HG03575 (cell line): Measurements from ENCODE around the gene ATXN2L.
"Not testable (repeated sequence)": the region's sequence is repeated elsewhere in the genome, so short reads cannot be mapped to it uniquely, and the experiment has no call there.

ENCODE experiments used
- ATAC-seq: cut with Tn5 transposase; IDR thresholded peaks from one replicate; pipeline ENCODE4 v1.9.1; 2021; ENCODE audit not compliant: unreplicated experiment, insufficient number of reproducible peaks, low FRiP score; ENCODE audit errors: extremely low read depth

Gene ATXN2L

DNA sequence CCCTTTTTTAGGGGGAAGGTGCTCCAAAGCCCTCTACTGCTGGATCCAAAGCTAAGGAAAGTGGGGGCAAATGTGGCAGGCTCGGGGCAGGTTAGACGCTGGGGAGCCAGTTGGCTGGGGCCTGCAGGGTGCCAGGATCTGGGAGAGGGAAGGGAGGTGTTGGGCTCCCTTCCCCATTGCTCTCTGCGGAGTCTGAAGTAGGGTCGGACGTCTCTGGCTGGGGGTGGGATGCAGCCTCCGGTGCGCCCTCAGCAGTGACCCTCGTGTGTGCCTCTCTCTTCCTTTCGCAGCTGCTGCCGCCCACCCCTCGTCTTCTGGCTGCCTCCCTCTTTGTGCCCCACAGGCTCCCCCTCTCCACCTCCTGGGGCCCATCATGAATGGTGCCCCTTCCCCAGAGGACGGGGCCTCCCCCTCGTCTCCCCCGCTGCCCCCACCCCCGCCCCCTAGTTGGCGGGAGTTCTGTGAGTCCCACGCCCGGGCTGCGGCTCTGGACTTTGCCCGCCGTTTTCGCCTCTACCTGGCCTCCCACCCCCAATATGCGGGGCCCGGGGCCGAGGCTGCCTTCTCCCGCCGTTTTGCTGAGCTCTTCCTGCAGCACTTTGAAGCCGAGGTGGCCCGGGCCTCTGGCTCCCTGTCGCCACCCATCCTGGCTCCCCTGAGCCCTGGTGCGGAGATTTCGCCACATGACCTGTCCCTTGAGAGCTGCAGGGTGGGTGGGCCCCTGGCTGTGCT, 43.1 kb downstream of the ATXN2L start:
- ATAC-seq: no peak

DNA sequence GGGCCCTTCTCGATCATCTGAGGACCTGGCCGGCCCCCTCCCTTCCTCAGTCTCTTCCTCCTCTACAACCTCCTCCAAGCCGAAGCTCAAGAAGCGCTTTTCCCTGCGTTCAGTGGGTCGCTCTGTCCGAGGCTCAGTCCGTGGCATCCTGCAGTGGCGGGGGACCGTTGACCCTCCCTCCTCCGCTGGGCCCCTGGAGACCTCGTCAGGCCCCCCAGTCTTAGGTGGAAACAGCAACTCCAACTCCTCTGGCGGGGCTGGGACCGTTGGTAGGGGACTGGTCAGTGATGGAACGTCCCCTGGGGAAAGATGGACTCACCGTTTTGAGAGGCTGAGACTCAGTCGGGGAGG, 43.6 kb downstream of the ATXN2L start:
- no peak for ATAC-seq

DNA sequence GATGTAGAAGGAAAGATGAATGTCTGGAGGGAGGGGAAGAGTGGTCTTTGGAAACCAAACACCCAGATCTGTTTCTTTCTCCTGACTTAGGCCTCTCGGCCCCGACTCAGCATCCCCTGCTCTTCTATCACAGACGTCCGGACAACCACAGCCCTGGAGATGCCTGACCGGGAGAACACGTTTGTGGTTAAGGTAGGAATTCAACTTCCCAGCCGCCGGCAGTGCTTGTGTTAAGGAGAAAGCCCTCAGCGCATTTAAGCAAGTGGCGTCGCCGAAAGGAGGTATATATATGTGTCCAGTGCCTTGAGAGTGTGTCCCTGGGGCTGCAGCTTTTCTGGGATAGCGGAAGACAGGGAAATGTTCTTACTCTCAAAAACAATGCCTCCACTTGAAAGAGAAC, 44.4 kb downstream of the ATXN2L start:
- ATAC-seq: no peak

DNA sequence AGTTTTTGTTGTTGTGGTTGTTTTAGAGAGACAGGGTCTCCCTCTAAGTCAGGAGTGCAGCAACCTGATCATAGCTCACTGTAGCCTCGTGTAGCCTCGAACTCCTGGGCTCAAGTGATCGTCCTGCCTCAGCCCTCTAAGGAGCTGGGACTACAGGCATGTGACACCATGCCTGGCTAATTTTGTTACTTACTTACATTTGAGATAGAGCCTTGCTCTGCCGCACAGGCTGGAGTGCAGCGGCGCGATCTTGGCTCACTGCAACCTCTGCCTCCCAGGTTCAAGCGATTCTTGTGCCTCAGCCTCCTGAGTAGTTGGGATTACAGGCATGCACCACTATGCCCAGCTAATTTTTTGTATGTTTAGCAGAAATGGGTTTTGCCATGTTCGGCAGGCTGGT, 44.8 kb downstream of the ATXN2L start:
- not testable (repeated sequence) for ATAC-seq

DNA sequence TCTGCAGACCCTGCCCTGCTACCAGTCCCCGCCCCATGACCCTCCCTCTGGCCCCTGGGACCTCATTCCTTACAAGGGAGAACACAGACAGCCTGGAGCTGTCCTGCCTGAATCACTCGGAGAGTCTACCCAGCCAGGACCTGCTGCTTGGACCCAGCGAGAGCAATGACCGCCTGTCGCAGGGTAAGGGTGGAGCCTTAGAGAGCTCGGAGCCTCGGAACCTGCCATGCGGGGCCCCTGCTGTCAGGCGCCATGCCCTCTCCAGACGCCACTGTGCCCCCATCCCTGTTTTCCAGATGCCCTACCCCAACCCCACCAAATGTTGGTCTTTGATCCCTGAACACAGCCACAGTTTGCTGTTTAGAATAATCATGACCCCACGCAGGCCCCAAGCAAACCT, 46.4 kb downstream of the ATXN2L start:
- no peak for ATAC-seq

DNA sequence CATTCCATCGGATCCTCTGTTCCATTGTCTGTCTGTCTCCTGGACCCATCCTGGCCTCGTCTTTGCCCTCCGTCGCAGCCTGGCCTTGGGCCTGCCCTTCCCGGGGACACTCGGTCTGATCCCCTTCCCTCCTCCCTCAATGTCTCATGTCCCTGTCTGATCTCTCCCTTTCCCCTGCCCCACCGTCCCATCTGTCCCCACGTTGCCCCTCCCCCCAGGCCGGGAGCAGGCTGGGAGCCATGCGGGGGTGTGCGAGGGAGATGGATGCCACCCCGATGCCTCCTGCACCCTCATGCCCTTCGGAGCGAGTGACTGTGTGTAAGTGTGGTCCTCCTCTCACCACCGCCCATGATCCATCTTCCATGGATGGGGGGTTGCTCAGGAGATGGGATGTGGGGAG, 50.2 kb downstream of the ATXN2L start:
- no peak for ATAC-seq

DNA sequence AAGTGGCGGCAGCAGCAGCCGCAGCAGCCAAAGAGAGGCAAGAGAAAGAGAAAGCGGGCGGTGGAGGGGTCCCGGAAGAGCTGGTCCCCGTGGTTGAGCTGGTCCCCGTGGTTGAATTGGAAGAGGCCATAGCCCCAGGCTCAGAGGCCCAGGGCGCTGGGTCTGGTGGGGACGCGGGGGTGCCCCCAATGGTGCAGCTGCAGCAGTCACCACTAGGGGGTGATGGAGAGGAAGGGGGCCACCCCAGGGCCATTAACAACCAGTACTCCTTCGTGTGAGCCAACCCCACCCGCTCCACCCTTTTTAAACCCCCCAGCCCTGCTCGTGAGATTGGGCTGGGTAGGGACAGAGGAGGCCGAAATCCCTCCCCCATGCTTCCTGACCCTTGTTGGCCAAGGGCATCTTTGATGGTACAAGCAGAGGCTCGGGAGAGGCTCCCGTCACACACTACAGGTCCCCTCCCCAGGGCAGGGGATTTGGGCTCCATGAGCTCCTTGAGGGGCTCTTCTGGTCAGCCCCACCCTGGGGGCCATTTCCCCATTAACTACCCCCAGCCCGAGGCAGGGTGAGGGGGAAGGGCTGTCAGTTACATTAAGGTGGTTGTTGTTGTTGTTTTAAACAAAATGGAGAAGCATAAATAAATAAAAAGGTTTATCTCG, 50.9 kb downstream of the ATXN2L start:
- no peak for ATAC-seq

DNA sequence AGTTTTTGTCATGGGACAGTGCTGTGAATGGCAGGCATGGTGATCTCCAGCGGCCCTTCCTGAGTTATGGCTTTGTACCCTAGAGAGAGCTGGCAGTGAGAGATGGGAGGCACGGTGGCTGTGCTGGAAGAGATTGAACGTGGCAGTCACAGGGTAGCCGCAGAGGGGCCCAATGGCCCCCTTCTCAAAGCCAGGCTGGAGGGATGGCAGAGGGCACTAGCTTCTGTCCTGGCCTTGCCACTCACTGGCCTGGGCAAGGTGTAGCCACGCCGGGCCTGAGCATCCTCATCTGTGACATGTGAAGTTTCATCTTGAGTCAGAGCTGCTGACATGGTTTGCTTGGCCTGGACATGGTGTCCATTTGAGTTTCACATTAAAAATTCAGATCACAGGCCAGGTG, 51.6 kb downstream of the ATXN2L start:
- ATAC-seq: no peak

DNA sequence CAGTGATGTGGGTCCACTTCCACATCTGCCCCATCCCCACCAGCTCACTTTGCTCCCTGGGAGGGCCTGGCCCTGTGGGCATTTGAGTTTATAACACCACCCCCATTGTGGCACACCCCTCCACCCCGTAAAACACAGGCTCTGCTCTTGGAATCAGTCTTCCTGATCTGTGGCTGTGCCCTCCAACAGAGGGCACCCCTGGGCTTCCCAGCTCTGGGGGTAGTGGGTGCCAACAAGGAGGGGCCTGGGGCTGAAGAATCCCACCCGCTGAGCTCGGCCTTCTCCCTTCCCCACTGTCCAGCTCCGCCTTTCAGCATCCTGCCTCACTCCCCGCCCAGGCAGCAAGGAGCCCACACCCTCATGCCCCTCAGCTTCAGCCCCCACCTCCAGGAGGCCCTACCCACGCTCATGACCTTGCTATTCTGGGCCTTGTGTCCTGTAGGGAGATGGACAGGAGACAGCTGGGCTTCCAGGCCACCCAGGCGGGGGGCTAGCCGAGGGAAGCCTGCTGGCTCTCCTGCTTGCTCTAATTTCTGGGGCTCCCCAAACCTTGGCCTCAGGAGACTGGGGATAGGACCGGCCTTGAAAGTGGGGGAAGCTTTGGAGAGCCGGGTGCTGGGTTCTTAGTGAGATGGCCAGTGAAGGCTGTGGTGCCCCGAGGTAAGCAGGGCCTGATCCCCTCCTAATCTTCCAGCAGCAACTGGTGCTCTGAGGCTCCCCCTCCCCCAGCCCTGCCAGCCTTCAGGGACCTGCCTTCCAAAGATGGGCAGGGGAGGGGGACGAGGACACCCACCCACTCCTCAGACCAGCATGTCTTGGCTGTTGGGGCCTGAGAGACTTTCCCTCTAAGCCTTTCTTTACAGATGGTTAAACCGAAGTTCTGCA, 52.6 kb downstream of the ATXN2L start:
- no peak for ATAC-seq

DNA sequence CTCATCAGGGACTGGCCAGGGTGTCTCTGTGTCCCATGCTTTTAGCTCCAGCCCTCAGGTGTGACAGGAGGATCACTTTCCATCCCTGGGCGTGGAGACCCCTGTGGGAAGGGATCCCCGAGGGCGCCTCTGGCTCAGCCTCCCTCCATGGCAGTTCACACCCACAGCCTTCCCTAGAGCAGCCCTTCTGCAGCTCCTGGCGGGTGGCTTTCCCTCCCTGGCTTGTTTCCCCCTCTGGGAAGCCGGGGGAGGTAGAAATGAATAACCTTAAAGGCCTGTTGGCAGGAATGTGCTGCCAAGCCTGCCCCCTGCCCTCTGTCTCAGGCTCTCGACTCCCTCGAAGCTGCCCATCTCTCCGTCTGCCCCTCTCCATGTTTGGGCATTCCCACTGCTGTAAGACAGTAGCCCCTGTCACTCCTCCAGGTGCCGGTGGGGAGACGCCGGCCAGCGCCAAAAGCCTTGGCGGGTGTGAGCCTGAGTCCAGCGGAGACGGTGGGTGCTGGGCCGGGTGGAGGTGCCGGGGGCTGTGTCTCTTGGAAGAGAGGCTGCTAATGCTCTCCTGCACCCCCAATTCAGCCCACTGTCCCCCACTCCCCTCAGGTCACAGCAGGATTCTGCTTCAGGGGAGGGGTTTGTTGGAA, 53.3 kb downstream of the ATXN2L start:
- ATAC-seq: no peak

DNA sequence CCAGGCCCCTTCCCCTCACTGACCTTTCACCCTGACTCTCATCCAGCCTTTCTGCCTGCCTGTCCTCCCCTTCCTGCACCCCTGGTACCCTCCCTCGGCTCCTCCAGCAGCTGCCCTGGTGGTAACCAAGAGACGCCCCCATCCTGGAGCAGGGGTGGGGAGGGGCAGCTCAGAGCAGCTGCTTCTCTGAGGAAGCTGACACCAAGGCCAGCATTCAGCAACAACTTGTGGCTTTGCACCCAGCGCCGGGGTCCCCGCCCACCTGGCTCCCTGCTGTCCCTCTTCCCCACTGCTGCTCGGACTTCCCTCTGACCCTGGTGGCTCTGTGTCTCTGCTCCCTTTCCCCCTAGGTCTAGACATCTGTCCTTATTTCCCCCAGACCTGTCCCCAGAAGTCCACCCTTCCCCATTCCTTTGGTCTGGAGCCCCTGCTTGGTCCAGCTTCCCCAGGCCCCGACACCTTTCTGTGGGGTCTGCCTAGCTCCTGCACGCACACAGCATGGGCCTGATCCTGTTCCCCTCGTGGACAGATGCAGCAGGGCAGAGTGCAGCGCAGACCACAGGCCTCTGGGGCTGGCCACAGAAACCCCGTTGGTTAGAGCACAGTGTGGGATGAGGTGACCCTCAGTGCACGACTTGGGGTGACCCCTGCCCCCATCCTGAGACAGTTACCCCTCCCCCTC, 54.3 kb downstream of the ATXN2L start:
- no peak for ATAC-seq

DNA sequence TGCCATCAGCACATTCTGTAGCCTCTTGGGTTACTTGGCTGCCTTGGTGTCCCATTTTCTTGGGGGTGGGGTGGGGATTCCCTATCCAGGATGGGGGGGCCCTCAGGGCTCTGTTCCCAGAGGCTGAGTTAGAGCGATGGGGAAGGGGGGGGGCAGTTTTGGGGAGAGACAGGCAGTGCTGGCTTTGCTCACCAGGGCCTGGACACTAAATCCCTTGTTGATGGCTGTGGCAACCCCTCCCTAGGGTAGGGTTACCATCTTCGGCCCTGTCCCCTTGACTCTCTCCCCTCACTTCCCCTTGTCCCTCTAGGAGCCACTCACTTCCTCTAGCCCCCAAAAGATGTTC, 54.8 kb downstream of the ATXN2L start:
- no peak for ATAC-seq

DNA sequence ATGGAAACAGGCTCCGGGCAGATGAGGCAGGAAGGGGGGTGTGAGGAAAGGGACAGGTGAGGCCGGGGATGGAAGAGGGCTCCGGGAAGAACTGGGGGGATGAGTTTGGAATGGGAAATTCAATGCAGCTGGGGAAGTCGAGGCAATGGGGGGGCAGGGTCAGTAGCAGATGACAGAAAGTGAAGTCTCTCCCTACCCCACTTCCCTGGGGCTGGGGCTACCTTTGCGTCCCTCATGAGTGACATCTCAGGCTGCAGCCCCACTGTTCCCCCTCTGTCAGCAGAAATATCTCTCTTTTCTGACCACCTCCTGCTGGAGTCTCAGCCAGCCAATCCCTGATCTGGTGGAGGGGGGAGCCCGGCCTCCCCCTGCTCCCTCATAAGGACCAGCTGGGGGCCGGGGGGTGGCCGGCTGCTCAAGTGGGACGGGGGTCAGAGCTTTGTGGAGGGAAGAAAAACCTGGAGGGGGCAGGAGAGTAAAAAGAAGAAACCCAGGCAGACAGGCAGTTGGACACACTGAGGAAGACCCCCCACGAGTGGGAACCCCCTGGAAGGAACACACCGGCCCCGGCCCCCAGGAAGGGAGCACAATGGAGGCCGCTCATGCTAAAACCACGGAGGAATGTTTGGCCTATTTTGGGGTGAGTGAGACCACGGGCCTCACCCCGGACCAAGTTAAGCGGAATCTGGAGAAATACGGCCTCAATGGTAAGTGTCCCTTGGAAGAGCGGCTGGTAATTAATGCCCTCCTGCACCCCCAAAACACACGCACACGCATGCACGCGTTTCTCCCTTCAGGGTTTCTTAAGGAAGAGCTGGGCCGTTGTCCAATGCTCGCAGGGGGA, 55.5 kb downstream of the ATXN2L start, which contains the start of gene ATP2A1:
Gene ATP2A1 (plus strand): TSS at position 406 of the 844 bp plus-strand sequence. CDS start 184 bp downstream, at position 590.
- ATAC-seq: no peak

DNA sequence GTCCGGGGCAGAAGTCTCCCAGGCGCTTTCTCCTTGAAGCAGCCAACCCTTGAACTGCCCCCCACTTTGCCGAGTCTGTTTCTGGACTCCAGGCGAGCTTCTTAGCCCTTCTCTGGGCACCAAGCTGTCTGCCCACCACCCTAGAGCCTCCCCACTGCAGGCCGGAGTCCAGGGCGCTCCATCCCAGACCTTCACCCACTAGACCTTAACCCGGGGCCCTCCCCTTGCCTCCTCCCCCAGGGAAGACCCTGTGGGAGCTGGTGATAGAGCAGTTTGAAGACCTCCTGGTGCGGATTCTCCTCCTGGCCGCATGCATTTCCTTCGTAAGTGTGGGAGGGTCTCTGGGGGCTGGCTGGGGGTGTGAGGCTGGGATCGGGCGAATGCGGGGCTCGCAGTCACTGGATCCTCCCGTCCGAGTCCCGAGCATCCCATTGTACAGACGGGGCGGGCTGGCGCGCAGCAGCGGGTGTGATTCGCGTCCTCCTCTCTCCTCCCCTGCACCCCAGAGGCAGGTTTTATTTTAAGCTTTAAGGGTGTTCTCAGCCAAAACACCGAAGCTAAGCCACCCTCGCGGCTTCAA, 56.6 kb downstream of the ATXN2L start:
- no peak for ATAC-seq

DNA sequence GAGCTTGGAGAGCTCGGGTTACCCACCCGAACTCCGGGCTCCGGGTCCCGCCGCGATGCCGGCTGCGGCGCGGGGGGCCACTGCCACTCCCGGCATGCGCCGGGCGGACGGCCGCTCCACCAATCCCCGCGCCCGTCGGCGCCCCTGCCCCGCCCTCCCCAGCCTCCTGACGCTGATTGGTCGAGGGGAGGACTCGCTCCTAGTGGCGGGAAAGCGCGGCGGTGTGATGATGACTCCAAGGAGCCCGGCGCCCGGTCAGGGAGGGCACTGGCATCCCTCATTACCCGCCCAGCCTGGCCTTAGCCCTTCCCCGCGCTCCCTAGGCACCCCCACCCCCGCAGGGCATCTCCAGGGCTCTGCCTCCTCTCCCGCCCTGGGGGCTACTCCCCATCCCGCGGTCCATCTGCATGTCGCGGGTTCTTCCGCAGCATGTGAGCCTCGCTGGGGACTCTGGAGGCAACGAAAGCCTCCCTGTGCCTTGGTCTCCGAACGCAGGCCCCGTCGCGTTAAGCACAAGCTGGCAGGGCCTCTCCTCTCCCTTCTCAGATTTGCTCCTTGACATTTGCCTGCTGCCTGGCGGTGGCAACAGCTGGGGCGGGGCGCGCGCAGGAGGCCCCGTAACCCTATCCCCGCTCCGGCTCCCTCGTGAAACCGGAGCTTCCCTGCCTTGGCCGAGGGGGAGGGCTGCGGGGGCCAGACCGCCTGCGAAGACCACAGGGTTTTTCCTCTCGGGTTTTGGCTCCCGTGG, 57.2 kb downstream of the ATXN2L start:
- no peak for ATAC-seq

DNA sequence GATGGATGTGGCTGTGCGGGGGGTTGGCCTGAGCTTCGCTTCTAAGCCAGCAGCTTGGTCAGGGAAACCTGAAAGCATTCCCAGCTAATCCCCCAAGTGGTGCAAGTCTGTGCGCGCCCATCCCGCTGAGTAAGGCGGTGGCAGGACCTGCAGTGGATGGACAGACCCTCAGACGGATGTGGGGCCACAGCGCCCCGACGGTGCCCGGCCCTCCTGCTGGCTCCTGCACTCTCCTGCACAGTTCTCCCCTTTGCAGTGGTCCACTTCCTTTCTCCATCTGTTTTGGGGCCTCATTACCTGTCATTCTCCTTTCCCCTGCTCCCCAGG, 57.8 kb downstream of the ATXN2L start:
- no peak for ATAC-seq

DNA sequence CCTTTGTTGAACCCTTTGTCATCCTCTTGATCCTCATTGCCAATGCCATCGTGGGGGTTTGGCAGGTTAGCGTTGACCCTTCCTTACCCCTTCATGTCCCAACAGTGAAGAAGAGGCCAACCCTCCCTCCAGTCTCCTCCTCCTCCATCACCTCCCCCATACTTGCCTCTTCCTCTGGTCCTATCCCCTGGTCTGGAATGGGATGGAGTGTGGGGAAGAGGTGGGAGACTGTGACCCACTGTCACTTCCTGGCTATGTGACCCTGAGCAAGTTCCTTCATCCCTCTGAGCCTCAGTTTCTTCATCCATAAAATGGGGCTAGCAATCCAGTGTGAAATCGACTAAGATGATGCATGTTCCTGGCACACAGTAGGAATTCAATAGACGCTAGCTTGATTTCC, 58.2 kb downstream of the ATXN2L start:
- no peak for ATAC-seq
